Vagina (tissue), 2 donors: ENCODE results near the gene INTS14. TPM values are rescaled to one million over a fixed set of nuclear protein-coding genes. Genes with fewer than 3 reads are reported as not detected.

Experiments
- DNase-seq, 2 donors: peaks; one replicate each; pipeline ENCODE4 v3.0.0-alpha.2; 2017; ENCODE audit errors: extremely low spot score in 2 of 2
- H3K27ac ChIP-seq: fragments of 200-600 bp; sonication (generic); one replicate; pipeline ENCODE4 v1.5.1; 2019
- H3K27me3 ChIP-seq: fragments of 200-600 bp; sonication (generic); one replicate; pipeline ENCODE4 v1.5.1; 2019
- H3K36me3 ChIP-seq, 2 donors: fragments of 200-600 bp; sonication (generic); one replicate each; pipeline ENCODE4 v1.5.1; 2017 to 2019
- H3K4me1 ChIP-seq: fragments of 200-600 bp; sonication (generic); one replicate; pipeline ENCODE4 v1.5.1; 2019
- H3K4me3 ChIP-seq, 2 donors: fragments of 200-600 bp; sonication (generic); 1 replicate in 1 of 2; 2 replicates in 1 of 2; pipeline ENCODE4 v1.5.1; 2016 to 2019
- H3K9me3 ChIP-seq: fragments of 200-600 bp; sonication (generic); one replicate; pipeline ENCODE4 v1.5.1; 2019
- CTCF ChIP-seq, 3 experiments: fragments of 450-650 bp in 2 of 3; fragments of 200-600 bp in 1 of 3; sonication (generic) in 1 of 3; IDR thresholded peaks; one replicate each; pipeline ENCODE4 v1.5.1; 2017 to 2019; ENCODE audit warnings: antibody characterized with exemption in 3 of 3, mild to moderate bottlenecking in 2 of 3, moderate library complexity in 2 of 3
- POLR2A ChIP-seq, 2 donors: fragments of 450-650 bp; IDR thresholded peaks; one replicate each; pipeline ENCODE4 v1.6.1; 2017; ENCODE audit warnings: antibody characterized with exemption in 2 of 2, mild to moderate bottlenecking in 2 of 2, moderate library complexity in 2 of 2
- POLR2AphosphoS5 ChIP-seq, 2 donors: sonication (generic); formaldehyde crosslinking; IDR thresholded peaks; one replicate each; pipeline ENCODE4 v1.9.0; 2017; ENCODE audit warnings: antibody characterized with exemption in 2 of 2, mild to moderate bottlenecking in 2 of 2, low read depth in 1 of 2; ENCODE audit not compliant: insufficient read depth in 1 of 2
- intact Hi-C: fragments of 100-400 bp; cut with DNase I; formaldehyde crosslinking; loops from one replicate; pipeline ENCODE4 v1.15.1; 2023
- total RNA-seq: library from RNA; depleted of rRNA; stranded (reverse); fragments of >200 nt; gene quantifications from one replicate; pipeline ENCODE4 v1.2.3, GENCODE V29; 2016

INTS14 gene
- total RNA-seq, 1 donor from 2014 or later: 28.0 TPM

- no peak for TF ChIP-seq CTCF (IDR thresholded peaks at IDR 0.05)
- no peak for TF ChIP-seq POLR2AphosphoS5 (IDR thresholded peaks at IDR 0.05; ENCODE audit: insufficient read depth in 1 of 2, low read depth in 1 of 2)
- TF ChIP-seq POLR2A (IDR thresholded peaks at IDR 0.05): no peak
- H3K27me3 ChIP-seq: no peaks in the 10 kb centered on the region
- H3K4me3 ChIP-seq: no peak overlapping the region
- H3K9me3 ChIP-seq: no peaks in the 10 kb centered on the region
- H3K4me1 ChIP-seq: peaks cover 4% of the 10 kb centered on the region
- DNase-seq: no peak
- intact Hi-C loops: no loop called here
- no peak overlapping the region for H3K27ac ChIP-seq
- no peaks in the 10 kb centered on the region for H3K36me3 ChIP-seq
Measured at GRCh38 chr15:65641768-65642475, 31.0 kb upstream of the INTS14 start.

- no peak overlapping the region for H3K27ac ChIP-seq
- no peaks in the 10 kb centered on the region for H3K9me3 ChIP-seq
- TF ChIP-seq CTCF (IDR thresholded peaks at IDR 0.05): no peak
- peaks cover 4% of the 10 kb centered on the region for H3K4me1 ChIP-seq
- H3K27me3 ChIP-seq: no peaks in the 10 kb centered on the region
- H3K36me3 ChIP-seq: no peaks in the 10 kb centered on the region
- no peak for DNase-seq
- intact Hi-C loops: no loop called here
- no peak overlapping the region for H3K4me3 ChIP-seq
Measured at GRCh38 chr15:65639509-65639908, 28.6 kb upstream of the INTS14 start.

GRCh38 chr15:65638681-65639089 lies 27.8 kb upstream of the INTS14 start:
- TF ChIP-seq POLR2A (IDR thresholded peaks at IDR 0.05) (no peak), POLR2AphosphoS5 (IDR thresholded peaks at IDR 0.05; ENCODE audit: insufficient read depth in 1 of 2, low read depth in 1 of 2) (peak in 1 of 2 donors; percentile 49), CTCF (IDR thresholded peaks at IDR 0.05) (peak; percentile 66 to 77 (median 77))
- DNase-seq: no peak

GRCh38 chr15:65638109-65638508 lies 27.2 kb upstream of the INTS14 start:
- Histone ChIP-seq H3K36me3 (no peaks in the 10 kb centered on the region), H3K27ac (no peak overlapping the region), H3K4me1 (peaks cover 4% of the 10 kb centered on the region), H3K9me3 (no peaks in the 10 kb centered on the region), H3K4me3 (no peak overlapping the region), H3K27me3 (no peaks in the 10 kb centered on the region)
- intact Hi-C loops: no loop called here
- no peak for TF ChIP-seq POLR2A (IDR thresholded peaks at IDR 0.05)
- DNase-seq: no peak

More at GRCh38 chr15:65638681-65639089, 27.8 kb upstream of the INTS14 start:
- intact Hi-C loops: no loop called here
- Histone ChIP-seq H3K36me3 (no peaks in the 10 kb centered on the region), H3K4me1 (peaks cover 4% of the 10 kb centered on the region), H3K4me3 (peak overlapping the region in 1 of 2 donors; percentile 8), H3K27me3 (no peaks in the 10 kb centered on the region), H3K27ac (no peak overlapping the region), H3K9me3 (no peaks in the 10 kb centered on the region)

GRCh38 chr15:65634356-65634755 lies 23.4 kb upstream of the INTS14 start:
- H3K27ac ChIP-seq: no peak overlapping the region
- intact Hi-C loops: no loop called here
- no peak for TF ChIP-seq POLR2AphosphoS5 (IDR thresholded peaks at IDR 0.05; ENCODE audit: insufficient read depth in 1 of 2, low read depth in 1 of 2)
- no peak for TF ChIP-seq POLR2A (IDR thresholded peaks at IDR 0.05)
- TF ChIP-seq CTCF (IDR thresholded peaks at IDR 0.05): no peak

More at GRCh38 chr15:65634356-65634755, 23.4 kb upstream of the INTS14 start:
- no peak for DNase-seq
- Histone ChIP-seq H3K27me3 (no peaks in the 10 kb centered on the region), H3K9me3 (no peaks in the 10 kb centered on the region), H3K4me1 (peaks cover 4% of the 10 kb centered on the region), H3K4me3 (no peak overlapping the region), H3K36me3 (no peaks in the 10 kb centered on the region)
